GM12878 (cell line): Measurements from ENCODE around the gene CDC42BPA. TPM values are rescaled to one million over a fixed set of nuclear protein-coding genes. Genes with fewer than 3 reads are reported as not detected.

ENCODE experiments used
- BACH1 ChIP-seq: fragments of 450-650 bp; IDR thresholded peaks from 2 replicates; pipeline ENCODE4 v1.6.1; 2017; ENCODE audit warnings: mild to moderate bottlenecking, borderline replicate concordance
- BCLAF1 ChIP-seq: fragments of 450-650 bp; IDR thresholded peaks from 2 replicates; pipeline ENCODE4 v1.6.1; 2017; ENCODE audit warnings: antibody characterized with exemption, mild to moderate bottlenecking, moderate library complexity
- CREB1 ChIP-seq: IDR thresholded peaks from 2 replicates; pipeline ENCODE4 v1.6.1; 2012; ENCODE audit warnings: low read depth, mild to moderate bottlenecking, inconsistent platforms
- FOS ChIP-seq: IDR thresholded peaks from 3 replicates; pipeline ENCODE4 v1.6.1; 2011; ENCODE audit warnings: borderline replicate concordance; ENCODE audit not compliant: insufficient read length; ENCODE audit errors: extremely low read depth
- HDAC2 ChIP-seq: fragments of 200-600 bp; sonication (generic); IDR thresholded peaks from 2 replicates; pipeline ENCODE4 v1.6.1; 2017
- HDAC6 ChIP-seq: fragments of 200-600 bp; sonication (generic); IDR thresholded peaks from one replicate; pipeline ENCODE4 v1.8.0; 2017; ENCODE audit warnings: antibody characterized with exemption; ENCODE audit not compliant: unreplicated experiment
- HDGF ChIP-seq: fragments of 450-650 bp; IDR thresholded peaks from 2 replicates; pipeline ENCODE4 v1.6.1; 2016; ENCODE audit warnings: antibody characterized with exemption
- IRF3 ChIP-seq: fragments of 450-650 bp; IDR thresholded peaks from 2 replicates; pipeline ENCODE4 v1.6.1; 2014; ENCODE audit warnings: mild to moderate bottlenecking
- MTA2 ChIP-seq: fragments of 450-650 bp; IDR thresholded peaks from 2 replicates; pipeline ENCODE4 v1.6.1; 2016; ENCODE audit warnings: low read depth, mild to moderate bottlenecking, moderate library complexity
- MXI1 ChIP-seq: fragments of 150-350 bp; IDR thresholded peaks from 2 replicates; pipeline ENCODE4 v1.6.1; 2011; ENCODE audit warnings: low read depth, mild to moderate bottlenecking, inconsistent platforms, low read length, improper control_type of control experiment
- NFYA ChIP-seq: IDR thresholded peaks from 2 replicates; pipeline ENCODE4 v1.6.1; 2011; ENCODE audit warnings: low read depth, mild to moderate bottlenecking, low read length, improper control_type of control experiment, borderline replicate concordance
- NR2F1 ChIP-seq: fragments of 450-650 bp; conservative IDR thresholded peaks from 2 replicates; pipeline ENCODE4 v1.6.1; 2017; ENCODE audit warnings: mild to moderate bottlenecking
- PML ChIP-seq: IDR thresholded peaks from 2 replicates; pipeline ENCODE4 v1.6.1; 2012; ENCODE audit warnings: low read length, inconsistent platforms
- WRNIP1 ChIP-seq: IDR thresholded peaks from 2 replicates; pipeline ENCODE4 v1.6.1; 2011; ENCODE audit warnings: low read depth, low read length, improper control_type of control experiment, borderline replicate concordance
- ZNF217 ChIP-seq: fragments of 450-650 bp; IDR thresholded peaks from 2 replicates; pipeline ENCODE4 v1.6.1; 2017; ENCODE audit warnings: antibody characterized with exemption, mild to moderate bottlenecking
- ZNF274 ChIP-seq: IDR thresholded peaks from one replicate; pipeline ENCODE4 v1.8.0; 2011; ENCODE audit not compliant: insufficient read length, insufficient read depth
- polyA plus RNA-seq, 11 experiments: library from polyadenylated mRNA; depleted of rRNA in 4 of 11; unstranded in 6 of 11; stranded (reverse) in 5 of 11; fragments of >200 nt; fragmentation: Nextera tagmentation in 4 of 11; fragmentation: Illumina TruSeq in 1 of 11; extraction: Ambion mirVana in 4 of 11; extraction: Trizol in 1 of 11; gene quantifications; 1 replicate in 1 of 11; 2 replicates in 10 of 11; pipeline versions ENCODE4 v1.2.1 to v1.2.3, GENCODE V29; 2011 to 2016; ENCODE audit warnings: inconsistent platforms in 2 of 11, missing spikeins in 2 of 11, low read depth in 1 of 11
- total RNA-seq, 4 experiments: library from RNA; depleted of rRNA in 3 of 4; stranded (reverse); fragments of >200 nt in 3 of 4; fragmentation: Illumina TruSeq in 1 of 4; extraction: Trizol in 1 of 4; gene quantifications; 2 replicates each; pipeline versions ENCODE4 v1.2.1 to v1.2.3, GENCODE V29; 2013 to 2021
- TF ChIP-seq, protein P1 (sequence below): fragments of 450-650 bp; formaldehyde crosslinking; IDR thresholded peaks from 2 replicates; pipeline ENCODE4 v1.4.0; 2020; ENCODE audit warnings: mild to moderate bottlenecking, moderate library complexity
- TF ChIP-seq, protein P2 (sequence below): IDR thresholded peaks from 2 replicates; pipeline ENCODE4 v1.6.1; 2012; ENCODE audit warnings: low read length, inconsistent platforms
- TF ChIP-seq, protein P3 (sequence below): fragments of 450-650 bp; IDR thresholded peaks from 2 replicates; pipeline ENCODE4 v1.6.1; 2017; ENCODE audit warnings: mild to moderate bottlenecking, low read depth, inconsistent platforms; ENCODE audit not compliant: poor library complexity, severe bottlenecking

The CDC42BPA gene
- total and polyA plus RNA-seq, 10 of the 15 experiments (the other 5 are each of a cell fraction or from before 2014, with no cell fraction given), result 0.02 to 0.52 (median 0.10) TPM

- TF ChIP-seq, protein P1, sequence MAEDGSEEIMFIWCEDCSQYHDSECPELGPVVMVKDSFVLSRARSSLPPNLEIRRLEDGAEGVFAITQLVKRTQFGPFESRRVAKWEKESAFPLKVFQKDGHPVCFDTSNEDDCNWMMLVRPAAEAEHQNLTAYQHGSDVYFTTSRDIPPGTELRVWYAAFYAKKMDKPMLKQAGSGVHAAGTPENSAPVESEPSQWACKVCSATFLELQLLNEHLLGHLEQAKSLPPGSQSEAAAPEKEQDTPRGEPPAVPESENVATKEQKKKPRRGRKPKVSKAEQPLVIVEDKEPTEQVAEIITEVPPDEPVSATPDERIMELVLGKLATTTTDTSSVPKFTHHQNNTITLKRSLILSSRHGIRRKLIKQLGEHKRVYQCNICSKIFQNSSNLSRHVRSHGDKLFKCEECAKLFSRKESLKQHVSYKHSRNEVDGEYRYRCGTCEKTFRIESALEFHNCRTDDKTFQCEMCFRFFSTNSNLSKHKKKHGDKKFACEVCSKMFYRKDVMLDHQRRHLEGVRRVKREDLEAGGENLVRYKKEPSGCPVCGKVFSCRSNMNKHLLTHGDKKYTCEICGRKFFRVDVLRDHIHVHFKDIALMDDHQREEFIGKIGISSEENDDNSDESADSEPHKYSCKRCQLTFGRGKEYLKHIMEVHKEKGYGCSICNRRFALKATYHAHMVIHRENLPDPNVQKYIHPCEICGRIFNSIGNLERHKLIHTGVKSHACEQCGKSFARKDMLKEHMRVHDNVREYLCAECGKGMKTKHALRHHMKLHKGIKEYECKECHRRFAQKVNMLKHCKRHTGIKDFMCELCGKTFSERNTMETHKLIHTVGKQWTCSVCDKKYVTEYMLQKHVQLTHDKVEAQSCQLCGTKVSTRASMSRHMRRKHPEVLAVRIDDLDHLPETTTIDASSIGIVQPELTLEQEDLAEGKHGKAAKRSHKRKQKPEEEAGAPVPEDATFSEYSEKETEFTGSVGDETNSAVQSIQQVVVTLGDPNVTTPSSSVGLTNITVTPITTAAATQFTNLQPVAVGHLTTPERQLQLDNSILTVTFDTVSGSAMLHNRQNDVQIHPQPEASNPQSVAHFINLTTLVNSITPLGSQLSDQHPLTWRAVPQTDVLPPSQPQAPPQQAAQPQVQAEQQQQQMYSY (CRISPR knock-in tag), result no peak
- TF ChIP-seq MXI1 (no peak; the same call in 1 of the 2 replicates), BACH1 (peak; percentile 48; the same call in 1 of the 2 replicates), NFYA (peak; percentile 73), HDAC2 (no peak), PML (no peak), CREB1 (peak; percentile 68; the same call in 1 of the 2 replicates), WRNIP1 (no peak), BCLAF1 (no peak), HDGF (no peak), MTA2 (no peak), ZNF217 (no peak), FOS (peak; percentile 97), NR2F1 (peak; percentile 53; the same call in 1 of the 2 replicates), IRF3 (peak; percentile 98), ZNF274 (no peak), HDAC6 (no peak)
- TF ChIP-seq, protein P2, sequence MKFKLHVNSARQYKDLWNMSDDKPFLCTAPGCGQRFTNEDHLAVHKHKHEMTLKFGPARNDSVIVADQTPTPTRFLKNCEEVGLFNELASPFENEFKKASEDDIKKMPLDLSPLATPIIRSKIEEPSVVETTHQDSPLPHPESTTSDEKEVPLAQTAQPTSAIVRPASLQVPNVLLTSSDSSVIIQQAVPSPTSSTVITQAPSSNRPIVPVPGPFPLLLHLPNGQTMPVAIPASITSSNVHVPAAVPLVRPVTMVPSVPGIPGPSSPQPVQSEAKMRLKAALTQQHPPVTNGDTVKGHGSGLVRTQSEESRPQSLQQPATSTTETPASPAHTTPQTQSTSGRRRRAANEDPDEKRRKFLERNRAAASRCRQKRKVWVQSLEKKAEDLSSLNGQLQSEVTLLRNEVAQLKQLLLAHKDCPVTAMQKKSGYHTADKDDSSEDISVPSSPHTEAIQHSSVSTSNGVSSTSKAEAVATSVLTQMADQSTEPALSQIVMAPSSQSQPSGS, result no peak
- TF ChIP-seq, protein P3, sequence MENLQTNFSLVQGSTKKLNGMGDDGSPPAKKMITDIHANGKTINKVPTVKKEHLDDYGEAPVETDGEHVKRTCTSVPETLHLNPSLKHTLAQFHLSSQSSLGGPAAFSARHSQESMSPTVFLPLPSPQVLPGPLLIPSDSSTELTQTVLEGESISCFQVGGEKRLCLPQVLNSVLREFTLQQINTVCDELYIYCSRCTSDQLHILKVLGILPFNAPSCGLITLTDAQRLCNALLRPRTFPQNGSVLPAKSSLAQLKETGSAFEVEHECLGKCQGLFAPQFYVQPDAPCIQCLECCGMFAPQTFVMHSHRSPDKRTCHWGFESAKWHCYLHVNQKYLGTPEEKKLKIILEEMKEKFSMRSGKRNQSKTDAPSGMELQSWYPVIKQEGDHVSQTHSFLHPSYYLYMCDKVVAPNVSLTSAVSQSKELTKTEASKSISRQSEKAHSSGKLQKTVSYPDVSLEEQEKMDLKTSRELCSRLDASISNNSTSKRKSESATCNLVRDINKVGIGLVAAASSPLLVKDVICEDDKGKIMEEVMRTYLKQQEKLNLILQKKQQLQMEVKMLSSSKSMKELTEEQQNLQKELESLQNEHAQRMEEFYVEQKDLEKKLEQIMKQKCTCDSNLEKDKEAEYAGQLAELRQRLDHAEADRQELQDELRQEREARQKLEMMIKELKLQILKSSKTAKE, result no peak
Observed at GRCh38 chr1:226940029-226940805, 378.1 kb downstream of the CDC42BPA start, which contains the start of gene COQ8A (continued).
